ENCODE measurements around the gene ESYT1.

The ESYT1 gene

GRCh38 chr12:56099787-56100186 is 28.3 kb upstream of the ESYT1 start:
- no peak for DNase-seq
- Histone ChIP-seq H3K36me3 (peaks cover 0 to 12% (median 0%) of the 10 kb centered on the region in 3 donors), H3K4me1 (peaks cover 0 to 7% (median 6%) of the 10 kb centered on the region in 4 donors), H3K9me3 (no peaks in the 10 kb centered on the region), H3K4me3 (no peak overlapping the region), H3K27me3 (peaks cover 0 to 14% of the 10 kb centered on the region in 2 donors), H3K27ac (no peak overlapping the region)
- intact Hi-C loops (cut with DNase I; ENCODE audit: low total_unique reads) = loop anchor here (10.0 kb wide), 1 partner anchor 105 kb away; the partner anchor contains the start of gene SUOX
- no peak for TF ChIP-seq CTCF (IDR thresholded peaks at IDR 0.05)

GRCh38 chr12:56101045-56101444 is 27.0 kb upstream of the ESYT1 start:
- peaks cover 0 to 12% (median 0%) of the 10 kb centered on the region in 3 donors for H3K36me3 ChIP-seq
- no peak for TF ChIP-seq CTCF (IDR thresholded peaks at IDR 0.05)
- peaks cover 0 to 18% (median 17%) of the 10 kb centered on the region in 4 donors for H3K4me1 ChIP-seq
- peaks cover 0 to 7% of the 10 kb centered on the region in 2 donors for H3K27me3 ChIP-seq
- H3K4me3 ChIP-seq = no peak overlapping the region
- H3K27ac ChIP-seq = no peak overlapping the region
- no peaks in the 10 kb centered on the region for H3K9me3 ChIP-seq
- no peak for DNase-seq
- intact Hi-C loops (cut with DNase I; ENCODE audit: low total_unique reads) = loop anchor here (10.0 kb wide), 1 partner anchor 106 kb away; the partner anchor contains the start of gene SUOX

- Histone ChIP-seq H3K4me3 (no peak overlapping the region), H3K4me1 (peaks cover 0 to 23% (median 21%) of the 10 kb centered on the region in 4 donors), H3K27ac (no peak overlapping the region), H3K27me3 (no peaks in the 10 kb centered on the region), H3K36me3 (peaks cover 9 to 17% (median 11%) of the 10 kb centered on the region in 3 donors), H3K9me3 (no peaks in the 10 kb centered on the region)
- no peak for TF ChIP-seq CTCF (IDR thresholded peaks at IDR 0.05)
- no peak for DNase-seq
- intact Hi-C loops (cut with DNase I; ENCODE audit: low total_unique reads) = loop anchor here (10.0 kb wide), 1 partner anchor 108 kb away; the partner anchor contains the start of gene SUOX
Measured at GRCh38 chr12:56102683-56103065, 25.4 kb upstream of the ESYT1 start.

- intact Hi-C loops (cut with DNase I; ENCODE audit: low total_unique reads) = loop anchor here (10.0 kb wide), 1 partner anchor 108 kb away; the partner anchor contains the start of gene SUOX
Measured at GRCh38 chr12:56103066-56103711, 24.9 kb upstream of the ESYT1 start.

GRCh38 chr12:56103823-56104108 is 24.3 kb upstream of the ESYT1 start:
- no peak for TF ChIP-seq CTCF (IDR thresholded peaks at IDR 0.05)
- intact Hi-C loops (cut with DNase I; ENCODE audit: low total_unique reads) = loop anchor here (10.0 kb wide), 1 partner anchor 109 kb away; the partner anchor contains the start of gene SUOX
- peak overlapping the region; percentile 80 to 86 for H3K27ac ChIP-seq
- H3K4me1 ChIP-seq = peaks cover 0 to 23% (median 21%) of the 10 kb centered on the region in 4 donors
- H3K9me3 ChIP-seq = no peaks in the 10 kb centered on the region
- no peaks in the 10 kb centered on the region for H3K27me3 ChIP-seq
- H3K4me3 ChIP-seq = peak overlapping the region; percentile 62 to 70
- H3K36me3 ChIP-seq = peaks cover 20 to 28% (median 22%) of the 10 kb centered on the region in 3 donors
- DNase-seq = no peak

More at GRCh38 chr12:56103066-56103711, 24.9 kb upstream of the ESYT1 start:
- DNase-seq = no peak
- no peaks in the 10 kb centered on the region for H3K9me3 ChIP-seq
- peaks cover 0 to 23% (median 21%) of the 10 kb centered on the region in 4 donors for H3K4me1 ChIP-seq
- H3K36me3 ChIP-seq = peaks cover 14 to 22% (median 16%) of the 10 kb centered on the region in 3 donors
- peak overlapping the region; percentile 80 to 86 for H3K27ac ChIP-seq
- no peak for TF ChIP-seq CTCF (IDR thresholded peaks at IDR 0.05)
- H3K27me3 ChIP-seq = no peaks in the 10 kb centered on the region
- H3K4me3 ChIP-seq = peak overlapping the region; percentile 62 to 70
